ENCODE results near the gene LNX1. TPM values are rescaled to one million over a fixed set of nuclear protein-coding genes. Genes with fewer than 3 reads are reported as not detected.

Gene LNX1
- total and polyA plus RNA-seq, 9 of the 15 experiments (the other 6 are each of a cell fraction or from before 2014, with no cell fraction given), result 0.40 to 3.6 (median 2.2) TPM

GRCh38 chr4:53545942-53546581 lies 45.2 kb downstream of the LNX1 start:
- in situ Hi-C loops (cut with MboI) (no loop called here), intact Hi-C loops (cut with micrococcal nuclease) (no loop called here)
- H3K9me1 ChIP-seq (ENCODE audit: control insufficient read depth, insufficient read depth, low read length), result no peaks in the 10 kb centered on the region
- H3K27ac ChIP-seq (ENCODE audit: extremely low read depth, low read depth, low read length), result no peak overlapping the region
- ChIA-PET POLR2A (interaction anchor here (0.6 to 1.1 kb wide), 3 partner anchors 9 to 13 kb away, joined by 3 to 5 read pairs (median 3); no protein-coding TSS in a partner anchor), CTCF (ENCODE audit: low intra/inter-chr PET ratio) (no interaction called here)
- 3% methylated on average over 3 of the region's 3 CpGs for WGBS (ENCODE audit: insufficient coverage, low coverage, missing lambda C conversion rate)
- ATAC-seq, result no peak
- no peaks in the 10 kb centered on the region for H3K79me2 ChIP-seq (ENCODE audit: control insufficient read depth, insufficient read depth, low read length)
- BruUV-seq (replicated peaks), result no TSS peak
- FAIRE-seq, result no peak
- no peaks in the 10 kb centered on the region; the same call in 1 of the 2 replicates for H4K20me1 ChIP-seq (replicated peaks; ENCODE audit: control insufficient read depth, insufficient read depth, low read length)
- H3K27me3 ChIP-seq (ENCODE audit: control insufficient read depth in 2 of 2, insufficient read depth in 2 of 2, low read length in 2 of 2), result peaks cover 2 to 10% of the 10 kb centered on the region in 2 experiments; a peak in 3 of 5 replicates
- H3K4me3 ChIP-seq, result no peak overlapping the region
- no peaks in the 10 kb centered on the region for H3K4me1 ChIP-seq (replicated peaks in 1 of 2; ENCODE audit: control insufficient read depth in 2 of 2, insufficient read depth in 2 of 2, low read length in 2 of 2)
- no peak overlapping the region for H3K4me2 ChIP-seq (ENCODE audit: insufficient read depth, low read length)
- H3K9me3 ChIP-seq (replicated peaks; ENCODE audit: control insufficient read depth, insufficient read depth, low read depth, low read length), result no peaks in the 10 kb centered on the region
- TF ChIP-seq, protein P1, sequence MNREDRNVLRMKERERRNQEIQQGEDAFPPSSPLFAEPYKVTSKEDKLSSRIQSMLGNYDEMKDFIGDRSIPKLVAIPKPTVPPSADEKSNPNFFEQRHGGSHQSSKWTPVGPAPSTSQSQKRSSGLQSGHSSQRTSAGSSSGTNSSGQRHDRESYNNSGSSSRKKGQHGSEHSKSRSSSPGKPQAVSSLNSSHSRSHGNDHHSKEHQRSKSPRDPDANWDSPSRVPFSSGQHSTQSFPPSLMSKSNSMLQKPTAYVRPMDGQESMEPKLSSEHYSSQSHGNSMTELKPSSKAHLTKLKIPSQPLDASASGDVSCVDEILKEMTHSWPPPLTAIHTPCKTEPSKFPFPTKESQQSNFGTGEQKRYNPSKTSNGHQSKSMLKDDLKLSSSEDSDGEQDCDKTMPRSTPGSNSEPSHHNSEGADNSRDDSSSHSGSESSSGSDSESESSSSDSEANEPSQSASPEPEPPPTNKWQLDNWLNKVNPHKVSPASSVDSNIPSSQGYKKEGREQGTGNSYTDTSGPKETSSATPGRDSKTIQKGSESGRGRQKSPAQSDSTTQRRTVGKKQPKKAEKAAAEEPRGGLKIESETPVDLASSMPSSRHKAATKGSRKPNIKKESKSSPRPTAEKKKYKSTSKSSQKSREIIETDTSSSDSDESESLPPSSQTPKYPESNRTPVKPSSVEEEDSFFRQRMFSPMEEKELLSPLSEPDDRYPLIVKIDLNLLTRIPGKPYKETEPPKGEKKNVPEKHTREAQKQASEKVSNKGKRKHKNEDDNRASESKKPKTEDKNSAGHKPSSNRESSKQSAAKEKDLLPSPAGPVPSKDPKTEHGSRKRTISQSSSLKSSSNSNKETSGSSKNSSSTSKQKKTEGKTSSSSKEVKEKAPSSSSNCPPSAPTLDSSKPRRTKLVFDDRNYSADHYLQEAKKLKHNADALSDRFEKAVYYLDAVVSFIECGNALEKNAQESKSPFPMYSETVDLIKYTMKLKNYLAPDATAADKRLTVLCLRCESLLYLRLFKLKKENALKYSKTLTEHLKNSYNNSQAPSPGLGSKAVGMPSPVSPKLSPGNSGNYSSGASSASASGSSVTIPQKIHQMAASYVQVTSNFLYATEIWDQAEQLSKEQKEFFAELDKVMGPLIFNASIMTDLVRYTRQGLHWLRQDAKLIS (CRISPR knock-in tag; IDR thresholded peaks at IDR 0.05), result no peak
- TF ChIP-seq ZNF589 (CRISPR knock-in tag; IDR thresholded peaks at IDR 0.05; ENCODE audit: low read depth) (no peak), ZNF639 (CRISPR knock-in tag; conservative IDR thresholded peaks at IDR 0.05 in 1 of 2, IDR thresholded peaks at IDR 0.05 in 1 of 2) (no peak), BCOR (IDR thresholded peaks at IDR 0.05) (no peak), ELF4 (CRISPR knock-in tag; IDR thresholded peaks at IDR 0.05) (no peak), BHLHE40 (IDR thresholded peaks at IDR 0.05; ENCODE audit: low read length) (no peak)
- no peak overlapping the region for H2AFZ ChIP-seq (ENCODE audit: low read depth, low read length)
- no peak for DNase-seq (ENCODE audit: extremely low read depth in 1 of 4, low spot score in 3 of 4)
- H3K9ac ChIP-seq (ENCODE audit: insufficient read depth in 1 of 2, low read depth in 2 of 2, low read length in 2 of 2), result no peak overlapping the region
- no peaks in the 10 kb centered on the region for H3K36me3 ChIP-seq (ENCODE audit: control insufficient read depth, insufficient read depth, low read length)
